ENCODE measurements around the gene PARD3. TPM values are rescaled to one million over a fixed set of nuclear protein-coding genes. Genes with fewer than 3 reads are reported as not detected.

PARD3 gene
- total RNA-seq, 4 donors from 2014 or later = 39.2 to 124 (median 48.0) TPM

GRCh38 chr10:34181553-34182300 is 633.4 kb downstream of the PARD3 start:
- Histone ChIP-seq H3K27ac (no peak overlapping the region), H3K9me3 (no peaks in the 10 kb centered on the region), H3K4me3 (no peak overlapping the region), H3K36me3 (no peaks in the 10 kb centered on the region), H3K4me1 (peaks cover 0 to 12% (median 0%) of the 10 kb centered on the region in 4 donors), H3K27me3 (no peaks in the 10 kb centered on the region)
- no peak for DNase-seq
- TF ChIP-seq CTCF (IDR thresholded peaks at IDR 0.05) (no peak), POLR2A (IDR thresholded peaks at IDR 0.05) (no peak)

- DNase-seq = no peak
- H3K9me3 ChIP-seq = no peaks in the 10 kb centered on the region
- TF ChIP-seq CTCF (IDR thresholded peaks at IDR 0.05) = no peak
- no peak for TF ChIP-seq POLR2A (IDR thresholded peaks at IDR 0.05)
- no peak overlapping the region for H3K4me3 ChIP-seq
- H3K4me1 ChIP-seq = peaks cover 0 to 8% (median 0%) of the 10 kb centered on the region in 4 donors
- no peak overlapping the region for H3K27ac ChIP-seq
- no peaks in the 10 kb centered on the region for H3K36me3 ChIP-seq
- H3K27me3 ChIP-seq = no peaks in the 10 kb centered on the region
Measured at GRCh38 chr10:34180749-34181148, 634.3 kb downstream of the PARD3 start.

- Histone ChIP-seq H3K4me1 (no peaks in the 10 kb centered on the region), H3K9me3 (no peaks in the 10 kb centered on the region), H3K4me3 (no peak overlapping the region), H3K27me3 (no peaks in the 10 kb centered on the region), H3K27ac (no peak overlapping the region), H3K36me3 (no peaks in the 10 kb centered on the region)
- no peak for TF ChIP-seq CTCF (IDR thresholded peaks at IDR 0.05)
- TF ChIP-seq POLR2A (IDR thresholded peaks at IDR 0.05) = no peak
- DNase-seq = no peak
Measured at GRCh38 chr10:34179280-34179679, 635.8 kb downstream of the PARD3 start.

- Histone ChIP-seq H3K4me1 (no peaks in the 10 kb centered on the region), H3K4me3 (no peak overlapping the region), H3K27ac (no peak overlapping the region), H3K9me3 (no peaks in the 10 kb centered on the region), H3K27me3 (no peaks in the 10 kb centered on the region), H3K36me3 (no peaks in the 10 kb centered on the region)
- TF ChIP-seq POLR2A (IDR thresholded peaks at IDR 0.05) (no peak), CTCF (IDR thresholded peaks at IDR 0.05) (no peak)
- no peak for DNase-seq
Measured at GRCh38 chr10:34178756-34179155, 636.3 kb downstream of the PARD3 start.

- no peaks in the 10 kb centered on the region for H3K27me3 ChIP-seq
- no peak overlapping the region for H3K4me3 ChIP-seq
- TF ChIP-seq POLR2A (IDR thresholded peaks at IDR 0.05) = no peak
- no peak for TF ChIP-seq CTCF (IDR thresholded peaks at IDR 0.05)
- no peaks in the 10 kb centered on the region for H3K9me3 ChIP-seq
- H3K4me1 ChIP-seq = no peaks in the 10 kb centered on the region
- no peak overlapping the region for H3K27ac ChIP-seq
- DNase-seq = no peak
- H3K36me3 ChIP-seq = no peaks in the 10 kb centered on the region
Measured at GRCh38 chr10:34178196-34178595, 636.9 kb downstream of the PARD3 start.

All from Peyer's patch (tissue), 4 donors.